MCF 10A (cell line): ENCODE measurements around the gene BACH1. TPM values are rescaled to one million over a fixed set of nuclear protein-coding genes. Genes with fewer than 3 reads are reported as not detected.

Experiments
- BruUV-seq: library from RNA; stranded (reverse); fragments of 400-500 nt; replicated peaks from 2 replicates; lab custom pipeline; 2021; lab: Mats Ljungman, UMichigan
- CTCF ChIA-PET: fragments of 300-600 bp; sonication (Branson Sonifier 250); formaldehyde crosslinking; extraction: SDS; loops from one replicate; lab custom pipeline; 2021; ENCODE audit warnings: antibody characterized with exemption, inconsistent platforms; lab: Yijun Ruan, JAX
- POLR2A ChIA-PET: fragments of 300-600, 350-650 bp; sonication (Branson Sonifier 250); formaldehyde crosslinking; extraction: SDS; loops from one replicate; lab custom pipeline; 2020; ENCODE audit warnings: antibody characterized with exemption, inconsistent platforms; lab: Yijun Ruan, JAX
- DNase-seq: peaks from one replicate; pipeline ENCODE4 v3.0.0-alpha.2; 2018; ENCODE audit not compliant: unreplicated experiment
- H3K27ac Mint-ChIP-seq: one replicate; pipeline ENCODE4 v1.8.0; 2022; ENCODE audit warnings: mild to moderate bottlenecking, low read depth, mixed read lengths; ENCODE audit not compliant: unreplicated experiment
- H3K27me3 Mint-ChIP-seq: one replicate; pipeline ENCODE4 v1.8.0; 2022; ENCODE audit warnings: mixed read lengths; ENCODE audit not compliant: insufficient read depth, unreplicated experiment
- H3K36me3 Mint-ChIP-seq: one replicate; pipeline ENCODE4 v1.8.0; 2022; ENCODE audit warnings: mild to moderate bottlenecking, moderate library complexity, mixed read lengths; ENCODE audit not compliant: insufficient read depth, unreplicated experiment
- H3K4me1 Mint-ChIP-seq: one replicate; pipeline ENCODE4 v1.8.0; 2022; ENCODE audit warnings: mixed read lengths; ENCODE audit not compliant: insufficient read depth, unreplicated experiment
- H3K4me3 Mint-ChIP-seq: one replicate; pipeline ENCODE4 v1.8.0; 2022; ENCODE audit warnings: mild to moderate bottlenecking, moderate library complexity, mixed read lengths; ENCODE audit not compliant: unreplicated experiment
- H3K9me3 Mint-ChIP-seq: one replicate; pipeline ENCODE4 v1.8.0; 2022; ENCODE audit warnings: mixed read lengths; ENCODE audit not compliant: unreplicated experiment
- intact Hi-C: fragments of 100-400 bp; cut with micrococcal nuclease; formaldehyde crosslinking; loops from 2 replicates; pipeline ENCODE4 v1.14.1; 2022
- total RNA-seq: library from RNA; stranded (reverse); gene quantifications from 2 replicates; pipeline ENCODE4 v1.2.3, GENCODE V29; 2022
- TF ChIP-seq, protein P1 (sequence below): fragments of 200-600 bp; IDR thresholded peaks from one replicate; pipeline ENCODE4 v1.8.0; 2022; ENCODE audit warnings: antibody characterized with exemption, mild to moderate bottlenecking; ENCODE audit not compliant: unreplicated experiment

BACH1 gene
- total RNA-seq, 1 experiment from 2014 or later = 69.3 TPM

DNA sequence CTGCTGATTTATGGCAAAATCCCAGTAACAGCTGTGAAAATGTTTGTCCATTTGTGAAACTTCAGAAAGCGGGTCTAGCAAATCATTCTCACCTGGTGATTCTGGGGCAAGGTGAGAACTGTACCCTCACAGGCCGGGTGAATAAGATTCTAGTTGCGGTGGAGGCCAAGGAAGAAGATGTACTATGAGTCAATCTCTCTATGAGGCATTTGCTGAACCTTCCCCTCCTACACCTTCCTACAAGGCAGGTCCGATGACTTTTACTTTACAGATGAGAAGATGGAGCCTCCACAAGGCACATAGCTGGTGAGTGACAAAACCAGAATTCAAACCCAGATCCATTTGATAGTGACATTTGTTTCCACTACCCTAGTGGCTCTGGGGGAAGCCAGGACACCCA, 72.7 kb downstream of the BACH1 start:
- no TSS peak for BruUV-seq
- Mint-ChIP-seq H3K27me3 (no peaks in the 10 kb centered on the region), H3K4me1 (peaks cover 3% of the 10 kb centered on the region), H3K27ac (no peak overlapping the region), H3K36me3 (peaks cover 23% of the 10 kb centered on the region), H3K9me3 (no peaks in the 10 kb centered on the region), H3K4me3 (no peak overlapping the region)
- TF ChIP-seq, protein P1, sequence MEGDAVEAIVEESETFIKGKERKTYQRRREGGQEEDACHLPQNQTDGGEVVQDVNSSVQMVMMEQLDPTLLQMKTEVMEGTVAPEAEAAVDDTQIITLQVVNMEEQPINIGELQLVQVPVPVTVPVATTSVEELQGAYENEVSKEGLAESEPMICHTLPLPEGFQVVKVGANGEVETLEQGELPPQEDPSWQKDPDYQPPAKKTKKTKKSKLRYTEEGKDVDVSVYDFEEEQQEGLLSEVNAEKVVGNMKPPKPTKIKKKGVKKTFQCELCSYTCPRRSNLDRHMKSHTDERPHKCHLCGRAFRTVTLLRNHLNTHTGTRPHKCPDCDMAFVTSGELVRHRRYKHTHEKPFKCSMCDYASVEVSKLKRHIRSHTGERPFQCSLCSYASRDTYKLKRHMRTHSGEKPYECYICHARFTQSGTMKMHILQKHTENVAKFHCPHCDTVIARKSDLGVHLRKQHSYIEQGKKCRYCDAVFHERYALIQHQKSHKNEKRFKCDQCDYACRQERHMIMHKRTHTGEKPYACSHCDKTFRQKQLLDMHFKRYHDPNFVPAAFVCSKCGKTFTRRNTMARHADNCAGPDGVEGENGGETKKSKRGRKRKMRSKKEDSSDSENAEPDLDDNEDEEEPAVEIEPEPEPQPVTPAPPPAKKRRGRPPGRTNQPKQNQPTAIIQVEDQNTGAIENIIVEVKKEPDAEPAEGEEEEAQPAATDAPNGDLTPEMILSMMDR = no peak
- ChIA-PET POLR2A (interaction anchor here (0.6 to 1.8 kb wide), 11 partner anchors 28 to 283 kb away, joined by 3 to 7 read pairs (median 4); no protein-coding TSS in a partner anchor), CTCF (interaction anchor here (0.5 to 6.1 kb wide), 33 partner anchors 8 to 299 kb away, joined by 3 to 106 read pairs (median 4); no protein-coding TSS in a partner anchor)
- intact Hi-C loops = loop anchor here (5.0 kb wide), 1 partner anchor 476 kb away; no protein-coding TSS in a partner anchor
- no peak for DNase-seq

DNA sequence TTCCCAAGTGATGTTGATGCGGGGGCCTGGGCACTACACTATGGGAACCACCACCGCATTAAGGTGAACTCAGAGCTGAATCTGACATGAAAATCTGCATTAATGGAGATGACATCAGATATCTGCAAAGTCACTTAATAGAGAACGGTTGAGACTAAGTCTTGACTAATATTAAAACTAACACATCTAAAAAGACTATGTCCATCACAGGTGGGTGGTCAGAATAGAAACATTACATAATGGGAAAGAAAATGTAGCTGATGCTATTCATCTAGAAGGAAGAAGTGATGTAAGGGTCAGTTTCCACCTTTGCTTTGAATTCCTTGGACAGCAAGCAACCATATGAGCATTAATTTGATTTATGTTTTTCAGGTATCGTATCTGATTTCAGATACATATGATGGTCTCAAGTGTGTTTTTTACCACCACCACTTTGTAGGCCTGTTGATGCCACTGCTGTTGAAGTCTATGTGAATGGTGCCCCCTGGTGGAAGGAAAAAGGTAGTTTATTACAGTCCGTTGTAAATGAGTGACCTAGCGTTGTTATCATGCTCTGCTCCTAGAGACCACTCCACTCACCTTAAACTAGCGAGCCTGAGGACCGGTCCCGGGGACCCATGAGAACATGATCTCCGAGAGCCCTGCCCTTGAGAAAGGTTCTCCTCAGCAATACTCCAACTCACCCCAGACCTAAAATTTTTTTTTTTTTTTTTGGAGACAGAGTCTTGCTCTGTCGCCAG, 73.5 kb downstream of the BACH1 start:
- no peak overlapping the region for H3K4me3 Mint-ChIP-seq
- H3K27me3 Mint-ChIP-seq = no peaks in the 10 kb centered on the region
- no TSS peak for BruUV-seq
- H3K27ac Mint-ChIP-seq = no peak overlapping the region
- H3K4me1 Mint-ChIP-seq = peaks cover 3% of the 10 kb centered on the region
- DNase-seq = peak; percentile 86
- ChIA-PET CTCF (interaction anchor here (0.5 to 6.1 kb wide), 34 partner anchors 9 to 300 kb away, joined by 3 to 106 read pairs (median 4); no protein-coding TSS in a partner anchor), POLR2A (interaction anchor here (0.7 to 1.8 kb wide), 7 partner anchors 70 to 282 kb away, joined by 3 to 7 read pairs (median 4); no protein-coding TSS in a partner anchor)
- intact Hi-C loops = loop anchor here (1.0 to 5.0 kb wide), 4 partner anchors 71 to 475 kb away; no protein-coding TSS in a partner anchor
- no peaks in the 10 kb centered on the region for H3K9me3 Mint-ChIP-seq
- TF ChIP-seq, protein P1 = peak; percentile 69
- H3K36me3 Mint-ChIP-seq = peaks cover 19% of the 10 kb centered on the region

DNA sequence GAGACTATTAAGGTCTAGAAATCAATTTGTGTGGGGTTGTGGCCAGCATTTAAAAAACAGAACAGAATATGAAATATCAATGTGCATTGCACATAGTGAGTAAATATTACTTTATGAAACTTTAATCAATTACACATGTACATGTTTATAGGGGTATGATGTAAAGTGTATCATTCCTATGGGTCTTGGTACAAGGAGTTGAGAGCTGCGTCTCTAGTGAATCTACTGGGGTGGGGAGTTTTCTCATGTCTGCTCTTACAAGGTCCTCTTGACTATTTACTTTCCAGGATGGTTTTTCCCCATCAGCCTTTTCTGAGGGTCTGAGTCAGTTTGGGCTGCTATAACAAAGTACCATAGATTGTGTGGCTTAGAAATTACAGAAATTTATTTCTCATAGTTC, 75.8 kb downstream of the BACH1 start:
- intact Hi-C loops = loop anchor here (5.0 kb wide), 1 partner anchor 473 kb away; no protein-coding TSS in a partner anchor
- H3K9me3 Mint-ChIP-seq = no peaks in the 10 kb centered on the region

More for the DNA sequence above, 75.8 kb downstream of the BACH1 start:
- Mint-ChIP-seq H3K4me3 (no peak overlapping the region), H3K27me3 (no peaks in the 10 kb centered on the region), H3K36me3 (peaks cover 12% of the 10 kb centered on the region), H3K4me1 (peaks cover 14% of the 10 kb centered on the region), H3K27ac (no peak overlapping the region)
- no TSS peak for BruUV-seq
- POLR2A ChIA-PET = no interaction called here
- CTCF ChIA-PET = interaction anchor here (0.6 to 6.1 kb wide), 4 partner anchors 13 to 318 kb away, joined by 3 to 106 read pairs (median 18); no protein-coding TSS in a partner anchor
- DNase-seq = no peak
- TF ChIP-seq, protein P1 = no peak
